Astrocyte (in vitro differentiated cells and primary cell): ENCODE results near the gene PTPRD.

Experiments used
- EZH2 ChIP-seq: IDR thresholded peaks from 2 replicates; pipeline ENCODE4 v1.6.1; 2012; ENCODE audit warnings: mild to moderate bottlenecking, low read length, inconsistent platforms; ENCODE audit not compliant: insufficient read depth
- TF ChIP-seq, protein P1 (sequence below): IDR thresholded peaks from 2 replicates; pipeline ENCODE4 v1.5.1; 2011; ENCODE audit warnings: low read depth, mild to moderate bottlenecking, inconsistent platforms, low read length, moderate library complexity; ENCODE audit not compliant: insufficient read depth

DNA sequence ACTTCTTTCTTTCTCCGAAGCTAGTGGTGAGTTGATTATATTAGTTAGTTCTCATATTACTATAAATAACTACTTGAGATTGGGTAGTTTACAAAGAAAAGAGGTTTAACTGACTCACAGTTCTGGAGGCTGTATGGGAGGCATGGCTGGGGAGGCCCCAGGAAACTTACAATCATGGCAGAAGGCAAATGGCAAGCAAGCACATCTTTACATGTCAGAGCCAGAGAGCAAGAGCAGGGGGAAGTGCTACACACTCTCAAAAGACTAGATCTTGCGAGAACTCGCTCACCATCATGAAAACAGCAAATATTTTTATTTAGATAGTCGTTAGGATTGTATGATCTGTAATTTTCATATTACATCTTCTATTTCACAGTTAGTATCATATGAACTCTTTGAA, 711.2 kb downstream of the PTPRD start:
- TF ChIP-seq, protein P1, sequence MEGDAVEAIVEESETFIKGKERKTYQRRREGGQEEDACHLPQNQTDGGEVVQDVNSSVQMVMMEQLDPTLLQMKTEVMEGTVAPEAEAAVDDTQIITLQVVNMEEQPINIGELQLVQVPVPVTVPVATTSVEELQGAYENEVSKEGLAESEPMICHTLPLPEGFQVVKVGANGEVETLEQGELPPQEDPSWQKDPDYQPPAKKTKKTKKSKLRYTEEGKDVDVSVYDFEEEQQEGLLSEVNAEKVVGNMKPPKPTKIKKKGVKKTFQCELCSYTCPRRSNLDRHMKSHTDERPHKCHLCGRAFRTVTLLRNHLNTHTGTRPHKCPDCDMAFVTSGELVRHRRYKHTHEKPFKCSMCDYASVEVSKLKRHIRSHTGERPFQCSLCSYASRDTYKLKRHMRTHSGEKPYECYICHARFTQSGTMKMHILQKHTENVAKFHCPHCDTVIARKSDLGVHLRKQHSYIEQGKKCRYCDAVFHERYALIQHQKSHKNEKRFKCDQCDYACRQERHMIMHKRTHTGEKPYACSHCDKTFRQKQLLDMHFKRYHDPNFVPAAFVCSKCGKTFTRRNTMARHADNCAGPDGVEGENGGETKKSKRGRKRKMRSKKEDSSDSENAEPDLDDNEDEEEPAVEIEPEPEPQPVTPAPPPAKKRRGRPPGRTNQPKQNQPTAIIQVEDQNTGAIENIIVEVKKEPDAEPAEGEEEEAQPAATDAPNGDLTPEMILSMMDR, result no peak
- TF ChIP-seq EZH2, result no peak
